Activated CD8-positive, alpha-beta memory T cell treated with anti-CD3 and anti-CD28 coated beads for 36 hours (primary cell): ENCODE results near the gene BORCS6. TPM values are rescaled to one million over a fixed set of nuclear protein-coding genes. Genes with fewer than 3 reads are reported as not detected.

Source experiments
- CTCF ChIA-PET: fragments of 350-600 bp; sonication (Branson Sonifier 250); formaldehyde crosslinking; loops from one replicate; lab custom pipeline; 2021; ENCODE audit warnings: antibody characterized with exemption; lab: Charles Lee
- POLR2A ChIA-PET: fragments of 350-600 bp; sonication (Branson Sonifier 250); formaldehyde crosslinking; loops from one replicate; lab custom pipeline; 2021; ENCODE audit warnings: antibody characterized with exemption; lab: Charles Lee
- total RNA-seq, 2 experiments: library from RNA; stranded (reverse); gene quantifications; one replicate each; pipeline ENCODE4 v1.2.3, GENCODE V29; 2021

BORCS6 gene
- total RNA-seq, 2 experiments from 2014 or later, result 6.6 to 7.0 TPM

DNA sequence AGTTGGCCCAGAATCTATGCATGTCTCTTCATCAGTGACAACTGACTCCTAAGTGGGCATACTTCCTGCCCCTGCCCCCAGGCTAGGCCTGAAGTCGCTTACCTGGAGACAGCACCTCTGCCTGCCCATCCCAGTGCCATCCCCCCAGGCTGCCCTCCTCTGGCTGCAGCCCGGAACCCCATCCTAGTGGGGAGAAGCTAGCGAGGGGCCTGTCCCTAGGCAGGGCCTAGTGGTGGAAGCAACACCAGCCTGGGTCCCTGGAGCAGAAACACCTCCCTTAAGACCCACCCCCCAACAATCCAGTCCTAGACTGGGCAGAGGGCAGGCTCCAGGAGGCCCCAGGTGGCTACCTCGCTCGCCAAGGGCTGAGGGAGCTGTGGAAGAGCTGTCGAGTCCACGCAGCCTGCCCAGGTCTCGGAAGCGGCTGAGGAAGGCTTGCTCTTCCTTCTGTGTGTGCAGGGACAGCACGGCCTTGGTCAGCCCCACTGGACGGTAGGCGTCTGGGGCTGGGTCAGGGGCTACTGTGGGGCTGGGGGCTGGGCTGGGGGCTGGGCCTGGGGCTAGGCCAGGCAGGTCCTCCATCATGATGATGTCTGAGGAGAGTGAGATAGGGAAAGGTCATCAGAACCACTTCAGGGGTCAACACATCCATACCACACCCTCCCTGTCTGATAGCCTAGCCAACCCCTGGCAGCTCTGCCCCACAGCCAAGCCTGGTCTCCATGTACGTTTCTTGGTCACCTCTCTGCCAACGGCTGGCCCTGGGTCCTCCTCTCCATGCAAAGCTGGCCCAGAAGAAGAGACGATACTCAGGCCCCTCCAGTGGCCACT is 45.4 kb downstream of the BORCS6 start:
- CTCF ChIA-PET, result interaction anchor here (0.8 to 1.5 kb wide), 3 partner anchors 12 to 222 kb away, joined by 3 to 4 read pairs (median 4); no protein-coding TSS in a partner anchor
- POLR2A ChIA-PET, result no interaction called here

- POLR2A ChIA-PET, result no interaction called here
- CTCF ChIA-PET, result interaction anchor here (1.2 kb wide), 1 partner anchor 12 kb away, joined by 4 read pairs; no protein-coding TSS in a partner anchor
These were observed 46.2 kb downstream of the BORCS6 start for GRCh38 chr17:8143581-8144400.

DNA sequence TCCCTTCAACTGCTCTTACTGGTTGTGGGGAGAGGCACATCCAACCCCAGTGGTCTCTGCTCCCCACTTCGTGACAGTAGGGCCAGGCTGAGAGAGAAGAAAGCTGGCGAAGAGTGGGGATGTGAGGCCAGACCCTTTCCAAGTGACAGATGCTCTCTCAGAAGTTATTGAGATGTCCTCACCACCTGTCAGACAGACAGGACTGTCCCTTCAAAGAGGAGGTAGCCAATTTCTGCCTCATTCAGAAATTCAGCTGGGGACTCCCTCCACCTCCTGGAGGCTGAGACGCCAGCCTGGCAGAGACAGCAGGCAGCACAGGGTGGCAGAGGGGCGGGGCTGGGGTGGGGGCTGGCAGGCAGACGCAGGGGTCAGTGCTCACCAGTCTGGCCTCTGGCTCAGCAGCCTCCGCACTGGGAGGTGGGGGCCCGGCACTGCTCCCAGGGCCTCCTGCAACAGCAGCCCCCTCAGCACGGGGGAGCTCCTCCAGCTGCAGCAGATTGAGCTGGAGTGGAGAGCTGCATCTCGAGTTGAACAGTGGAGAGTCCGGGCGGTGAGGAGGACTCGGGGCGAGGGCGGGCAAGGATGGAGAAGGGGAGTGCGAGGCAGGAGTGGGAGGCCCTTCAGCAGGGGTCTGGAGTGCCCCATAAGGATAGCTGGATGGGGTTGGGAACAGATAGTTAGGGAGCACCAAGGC is 46.9 kb downstream of the BORCS6 start:
- ChIA-PET CTCF (interaction anchor here (0.6 to 1.2 kb wide), 2 partner anchors 11 kb away, joined by 3 to 4 read pairs; no protein-coding TSS in a partner anchor), POLR2A (no interaction called here)

GRCh38 chr17:8142158-8142886 is 47.7 kb downstream of the BORCS6 start:
- POLR2A ChIA-PET, result no interaction called here

GRCh38 chr17:8141741-8142140 is 48.2 kb downstream of the BORCS6 start:
- ChIA-PET CTCF (interaction anchor here (1.1 kb wide), 1 partner anchor 8 kb away, joined by 3 read pairs; no protein-coding TSS in a partner anchor), POLR2A (no interaction called here)

More at GRCh38 chr17:8142158-8142886, 47.7 kb downstream of the BORCS6 start:
- CTCF ChIA-PET, result no interaction called here

DNA sequence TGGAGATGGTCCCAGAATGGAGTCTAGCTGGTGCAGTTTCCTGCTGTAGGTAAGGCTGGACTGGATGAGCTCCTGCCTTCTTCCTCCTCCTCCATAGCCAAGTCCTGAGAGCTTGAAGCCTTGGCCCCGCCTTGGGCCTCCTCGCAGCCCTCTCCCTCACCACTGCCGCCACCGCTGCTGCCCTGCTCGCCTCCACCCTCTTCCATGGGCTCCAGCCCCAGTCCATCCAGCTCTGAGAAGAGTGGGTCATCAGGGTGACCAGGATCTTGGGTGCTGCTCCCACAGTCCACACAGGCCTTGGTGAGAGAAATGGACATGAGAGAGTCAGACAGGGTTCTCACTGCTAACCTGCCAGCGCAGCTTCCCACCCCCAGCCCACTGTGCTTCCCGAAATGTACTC is 48.9 kb downstream of the BORCS6 start:
- ChIA-PET POLR2A (interaction anchor here (1.4 kb wide), 1 partner anchor 12 kb away, joined by 4 read pairs; no protein-coding TSS in a partner anchor), CTCF (interaction anchor here (0.8 to 1.2 kb wide), 3 partner anchors 9 to 67 kb away, joined by 3 read pairs; no protein-coding TSS in a partner anchor)

DNA sequence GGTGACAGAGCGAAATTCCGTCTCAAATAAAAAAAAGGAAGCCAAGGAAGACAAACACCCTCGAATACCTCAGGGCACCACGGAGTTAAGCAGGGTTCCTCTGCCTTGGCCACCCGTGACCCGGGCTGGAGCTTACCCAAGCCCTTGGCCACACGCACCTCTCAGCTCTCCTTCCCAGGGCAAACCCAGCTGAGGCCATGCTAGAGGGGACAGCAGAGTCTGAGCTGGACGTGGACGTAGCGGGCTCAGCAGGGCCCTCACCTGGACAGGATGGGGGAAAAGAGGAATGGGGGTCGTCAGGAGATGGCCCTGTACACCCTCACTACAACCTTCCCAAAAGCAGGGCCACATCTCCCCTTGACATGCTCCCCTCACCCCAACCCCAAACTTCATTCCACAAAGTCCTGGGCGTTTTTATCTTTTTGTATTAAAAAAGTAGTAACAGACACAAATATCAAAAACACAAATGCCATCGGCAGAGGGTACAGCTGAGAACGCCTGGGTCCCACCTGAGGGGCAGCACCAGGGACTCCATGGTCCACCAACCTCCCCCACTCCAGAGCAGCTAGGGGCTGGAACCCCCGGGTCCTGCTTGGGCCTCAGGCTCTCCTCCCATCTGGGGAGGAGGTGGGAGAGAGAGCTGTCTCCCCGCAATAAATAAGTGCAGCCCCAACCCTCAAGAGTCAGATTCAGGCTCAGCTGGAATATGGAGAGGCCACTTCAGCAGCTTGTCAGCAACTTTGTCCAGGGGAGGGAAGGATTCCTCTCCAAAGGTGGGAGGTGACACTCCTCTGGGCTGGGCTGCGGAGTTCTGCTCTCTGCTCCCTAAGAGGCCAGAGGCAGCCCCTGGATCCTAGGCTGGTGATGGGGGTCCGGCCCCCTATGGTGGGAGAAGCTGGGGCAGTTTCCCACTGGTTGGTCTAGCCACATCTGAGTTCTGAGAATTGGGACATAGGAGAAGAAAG is 49.6 kb downstream of the BORCS6 start:
- ChIA-PET POLR2A (interaction anchor here (1.1 to 1.4 kb wide), 5 partner anchors 8 to 108 kb away, joined by 3 to 7 read pairs (median 4); partner anchors contain the start of genes CTC1 and PER1), CTCF (interaction anchor here (0.8 to 4.2 kb wide), 10 partner anchors 10 to 225 kb away, joined by 3 to 39 read pairs (median 10); partner anchors contain the start of genes ALOXE3, HES7, PER1 and RNF227)

DNA sequence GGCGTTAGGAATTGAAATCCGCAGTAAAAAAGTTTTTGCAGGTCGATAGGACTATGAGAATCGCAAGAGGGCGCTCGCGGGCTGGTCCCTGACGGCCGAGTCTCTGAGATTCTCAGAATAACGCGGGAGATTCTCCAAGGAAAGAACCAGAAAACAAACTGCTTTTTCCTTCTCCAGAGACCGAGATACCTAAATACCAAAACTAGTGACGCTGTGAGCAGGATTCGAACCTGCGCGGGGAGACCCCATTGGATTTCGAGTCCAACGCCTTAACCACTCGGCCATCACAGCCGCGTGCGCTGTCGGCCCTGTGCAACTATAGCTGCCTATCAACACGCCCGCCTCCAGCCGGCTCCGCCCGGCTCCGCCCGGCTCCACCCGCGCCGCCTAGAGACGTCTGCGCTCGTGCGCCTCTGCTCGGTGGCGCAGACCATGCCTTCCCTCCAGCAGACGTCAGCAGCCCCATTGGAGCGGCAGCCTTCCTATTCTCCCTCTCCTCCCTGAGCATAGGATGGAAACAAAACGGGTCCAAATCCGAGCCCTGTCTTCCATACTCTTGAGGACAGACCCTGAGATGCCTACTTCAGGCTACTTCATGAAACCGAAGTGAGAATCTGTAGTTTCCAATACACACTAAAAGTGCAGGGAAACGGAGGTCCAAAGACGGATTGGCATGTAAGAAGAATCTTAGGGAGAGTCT is 51.2 kb downstream of the BORCS6 start:
- ChIA-PET CTCF (interaction anchor here (0.7 to 4.2 kb wide), 18 partner anchors 9 to 803 kb away, joined by 3 to 39 read pairs (median 6); partner anchors contain the start of genes ACAP1, ALOXE3, BORCS6 and CTC1), POLR2A (interaction anchor here (0.5 to 1.5 kb wide), 9 partner anchors 9 to 109 kb away, joined by 3 to 12 read pairs (median 5); partner anchors contain the start of genes CTC1 and PER1)

- ChIA-PET POLR2A (interaction anchor here (0.6 to 1.5 kb wide), 6 partner anchors 9 to 85 kb away, joined by 3 to 12 read pairs (median 4); no protein-coding TSS in a partner anchor), CTCF (interaction anchor here (1.0 to 4.2 kb wide), 17 partner anchors 11 to 802 kb away, joined by 3 to 39 read pairs (median 6); partner anchors contain the start of genes ACAP1, ALOXE3, BORCS6 and CTC1)
These were observed 51.7 kb downstream of the BORCS6 start for GRCh38 chr17:8138374-8138671.

Other genes starting within 250 kb of the BORCS6 start
- gene GUCY2D, start 187.6 kb downstream of the BORCS6 start, total RNA-seq, result not detected
- not detected for gene ALOX15B, start 151.1 kb downstream of the BORCS6 start, total RNA-seq
- 1 to 10 TPM; 1.7 TPM for gene ALOX12B, start 102.5 kb downstream of the BORCS6 start, total RNA-seq
- gene ALOXE3, start 71.7 kb downstream of the BORCS6 start, total RNA-seq, result under 1 TPM in 1 of 2 experiments, not detected in 1; 0.19 TPM
- gene HES7, start 66.1 kb downstream of the BORCS6 start, total RNA-seq, result 1 to 10 TPM; 2.9 to 3.1 TPM
- 10 to 100 TPM; 43.1 to 45.4 TPM for gene PER1, start 37.8 kb downstream of the BORCS6 start, total RNA-seq
- 10 to 100 TPM; 26.3 to 26.6 TPM for gene VAMP2, start 27.2 kb downstream of the BORCS6 start, total RNA-seq
- 10 to 100 TPM; 20.2 to 21.0 TPM for gene TMEM107, start 13.8 kb downstream of the BORCS6 start, total RNA-seq
- gene AURKB, start 20.4 kb upstream of the BORCS6 start, total RNA-seq, result 100 to 1,000 TPM; 112 to 117 TPM
- 10 to 100 TPM; 58.7 to 60.7 TPM for gene CTC1, start 57.9 kb upstream of the BORCS6 start, total RNA-seq
- 100 to 1,000 TPM; 191 to 203 TPM for gene PFAS, start 59.1 kb upstream of the BORCS6 start, total RNA-seq
- gene RANGRF, start 98.5 kb upstream of the BORCS6 start, total RNA-seq, result 10 to 100 TPM; 65.8 to 66.1 TPM
- 1 to 10 TPM; 3.6 to 4.1 TPM for gene SLC25A35, start 105.2 kb upstream of the BORCS6 start, total RNA-seq
- gene ARHGEF15, start 120.1 kb upstream of the BORCS6 start, total RNA-seq, result not detected
- gene ODF4, start 149.7 kb upstream of the BORCS6 start, total RNA-seq, result not detected
- gene RPL26, start 193.0 kb upstream of the BORCS6 start, total RNA-seq, result 1,000 to 10,000 TPM; 2,480 to 2,528 TPM
- not detected for gene RNF222, start 207.6 kb upstream of the BORCS6 start, total RNA-seq
- gene NDEL1, start 245.7 kb upstream of the BORCS6 start, total RNA-seq, result 10 to 100 TPM; 49.5 to 52.4 TPM